HPDE6-E6E7 (cell line): ENCODE data around the gene PLPPR2.
"Not testable (repeated sequence)": the region's sequence is repeated elsewhere in the genome, so short reads cannot be mapped to it uniquely, and the experiment has no call there.

Experiments used
- DNase-seq: peaks from one replicate; pipeline ENCODE4 v3.0.0; 2011; ENCODE audit warnings: missing footprints; ENCODE audit errors: extremely low spot score

PLPPR2 gene

GRCh38 chr19:11355160-11356073 lies at the start of gene PLPPR2:
TSS of gene PLPPR2 (plus strand) at chr19:11355432. CDS start at chr19:11357674, 2,242 bp downstream.
- DNase-seq, result peak; percentile 79

GRCh38 chr19:11306337-11306736 lies 48.9 kb upstream of the PLPPR2 start:
- no peak for DNase-seq

GRCh38 chr19:11320278-11320995 lies 34.8 kb upstream of the PLPPR2 start:
- not testable (repeated sequence) for DNase-seq

- no peak for DNase-seq
These were observed 33.8 kb upstream of the PLPPR2 start for GRCh38 chr19:11321191-11322126.

GRCh38 chr19:11322269-11323024 lies 32.8 kb upstream of the PLPPR2 start:
- no peak for DNase-seq

- no peak for DNase-seq
These were observed 31.6 kb upstream of the PLPPR2 start for GRCh38 chr19:11323601-11324078.

- DNase-seq, result peak; percentile 85
These were observed 31.1 kb upstream of the PLPPR2 start for GRCh38 chr19:11324079-11324661.

- no peak for DNase-seq
These were observed 30.4 kb upstream of the PLPPR2 start for GRCh38 chr19:11324748-11325389.

- DNase-seq, result no peak
These were observed 29.7 kb upstream of the PLPPR2 start for GRCh38 chr19:11325544-11325943.

GRCh38 chr19:11330127-11330526 lies 25.1 kb upstream of the PLPPR2 start:
- DNase-seq, result no peak

- no peak for DNase-seq
These were observed 23.7 kb upstream of the PLPPR2 start for GRCh38 chr19:11331502-11331901.

- no peak for DNase-seq
These were observed 22.4 kb upstream of the PLPPR2 start for GRCh38 chr19:11332822-11333221.

- not testable (repeated sequence) for DNase-seq
These were observed 21.4 kb upstream of the PLPPR2 start for GRCh38 chr19:11333838-11334237.

GRCh38 chr19:11335449-11336146 lies 19.6 kb upstream of the PLPPR2 start:
- no peak for DNase-seq

- DNase-seq, result no peak
These were observed 18.2 kb upstream of the PLPPR2 start for GRCh38 chr19:11337080-11337479.

GRCh38 chr19:11338121-11338520 lies 17.1 kb upstream of the PLPPR2 start:
- DNase-seq, result no peak

GRCh38 chr19:11338569-11339253 lies 16.5 kb upstream of the PLPPR2 start:
- no peak for DNase-seq

- DNase-seq, result peak; percentile 92
These were observed 15.8 kb upstream of the PLPPR2 start, which contains the start of gene RAB3D for GRCh38 chr19:11339254-11340098. TSS of gene RAB3D (minus strand) at chr19:11339657. CDS start at chr19:11337399, 2,258 bp downstream.
